IPS-20b (cell line): Measurements from ENCODE around the gene GBP3.

ENCODE experiments used
- H3K27ac ChIP-seq: one replicate; pipeline ENCODE4 v1.5.1; 2013; ENCODE audit warnings: low read length
- H3K27me3 ChIP-seq: 2 replicates; pipeline ENCODE4 v1.6.1; 2013; ENCODE audit warnings: mild to moderate bottlenecking, low read length, inconsistent platforms; ENCODE audit not compliant: insufficient read depth
- H3K36me3 ChIP-seq: 2 replicates; pipeline ENCODE4 v1.6.1; 2013; ENCODE audit warnings: low read depth, mild to moderate bottlenecking, inconsistent platforms, low read length, moderate library complexity; ENCODE audit not compliant: insufficient read depth
- H3K4me1 ChIP-seq: 2 replicates; pipeline ENCODE4 v1.6.1; 2013; ENCODE audit warnings: mild to moderate bottlenecking, control low read depth, inconsistent platforms, low read length, moderate library complexity; ENCODE audit not compliant: insufficient read depth
- H3K4me3 ChIP-seq: 2 replicates; pipeline ENCODE4 v1.5.1; 2013; ENCODE audit warnings: mild to moderate bottlenecking, low read length, inconsistent platforms
- H3K9ac ChIP-seq: 2 replicates; pipeline ENCODE4 v1.6.1; 2013; ENCODE audit warnings: low read depth, mild to moderate bottlenecking, inconsistent platforms, low read length, moderate library complexity
- H3K9me3 ChIP-seq: 2 replicates; pipeline ENCODE4 v1.6.1; 2013; ENCODE audit warnings: mild to moderate bottlenecking, low read depth, low read length, inconsistent platforms; ENCODE audit not compliant: insufficient read depth

Gene GBP3, protein sequence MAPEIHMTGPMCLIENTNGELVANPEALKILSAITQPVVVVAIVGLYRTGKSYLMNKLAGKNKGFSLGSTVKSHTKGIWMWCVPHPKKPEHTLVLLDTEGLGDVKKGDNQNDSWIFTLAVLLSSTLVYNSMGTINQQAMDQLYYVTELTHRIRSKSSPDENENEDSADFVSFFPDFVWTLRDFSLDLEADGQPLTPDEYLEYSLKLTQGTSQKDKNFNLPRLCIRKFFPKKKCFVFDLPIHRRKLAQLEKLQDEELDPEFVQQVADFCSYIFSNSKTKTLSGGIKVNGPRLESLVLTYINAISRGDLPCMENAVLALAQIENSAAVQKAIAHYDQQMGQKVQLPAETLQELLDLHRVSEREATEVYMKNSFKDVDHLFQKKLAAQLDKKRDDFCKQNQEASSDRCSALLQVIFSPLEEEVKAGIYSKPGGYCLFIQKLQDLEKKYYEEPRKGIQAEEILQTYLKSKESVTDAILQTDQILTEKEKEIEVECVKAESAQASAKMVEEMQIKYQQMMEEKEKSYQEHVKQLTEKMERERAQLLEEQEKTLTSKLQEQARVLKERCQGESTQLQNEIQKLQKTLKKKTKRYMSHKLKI

GRCh38 chr1:89022167-89022959 is at the start of gene GBP3:
GBP3 (minus strand) TSS chr1:89022866; CDS start chr1:89020721, 2,145 bp downstream.
- Histone ChIP-seq H3K9me3 (no peaks in the 10 kb centered on the region), H3K27ac (no peak within 1 kb of the TSS), H3K9ac (no peak within 1 kb of the TSS), H3K36me3 (no peaks in the 10 kb centered on the region), H3K27me3 (no peaks in the 10 kb centered on the region), H3K4me3 (no peak within 1 kb of the TSS), H3K4me1 (0 out of 2 replicates have a peak, but pooled peaks cover 2% of the 10 kb centered on the region)

- Histone ChIP-seq H3K27ac (no peak overlapping the region), H3K9me3 (no peaks in the 10 kb centered on the region), H3K27me3 (no peaks in the 10 kb centered on the region), H3K9ac (no peak overlapping the region), H3K4me3 (no peak overlapping the region), H3K36me3 (no peaks in the 10 kb centered on the region), H3K4me1 (no peaks in the 10 kb centered on the region)
These were observed 47.8 kb upstream of the GBP3 start for GRCh38 chr1:89070509-89070908.

DNA sequence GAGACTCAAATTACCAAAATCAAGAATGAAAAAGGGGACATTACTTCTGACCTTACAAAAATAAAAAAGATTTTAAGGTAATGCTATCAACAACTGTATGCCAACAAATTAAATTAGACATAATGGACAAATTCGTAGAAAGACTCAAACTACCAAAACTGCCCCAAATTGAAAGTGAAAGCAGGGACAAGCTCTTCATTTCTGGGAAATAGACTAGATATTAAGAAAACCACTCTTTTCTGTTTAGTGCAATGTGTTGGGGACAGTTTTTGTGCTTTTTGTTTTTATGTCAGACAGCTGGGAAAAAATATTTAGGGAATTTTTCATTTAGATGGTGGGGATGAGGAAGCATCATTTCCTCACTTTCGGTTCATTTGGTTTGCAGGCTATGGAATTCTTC is 47.3 kb upstream of the GBP3 start:
- H3K4me3 ChIP-seq = no peak overlapping the region
- no peaks in the 10 kb centered on the region for H3K27me3 ChIP-seq
- H3K27ac ChIP-seq = no peak overlapping the region
- no peaks in the 10 kb centered on the region for H3K9me3 ChIP-seq
- H3K36me3 ChIP-seq = no peaks in the 10 kb centered on the region
- no peaks in the 10 kb centered on the region for H3K4me1 ChIP-seq
- H3K9ac ChIP-seq = no peak overlapping the region

DNA sequence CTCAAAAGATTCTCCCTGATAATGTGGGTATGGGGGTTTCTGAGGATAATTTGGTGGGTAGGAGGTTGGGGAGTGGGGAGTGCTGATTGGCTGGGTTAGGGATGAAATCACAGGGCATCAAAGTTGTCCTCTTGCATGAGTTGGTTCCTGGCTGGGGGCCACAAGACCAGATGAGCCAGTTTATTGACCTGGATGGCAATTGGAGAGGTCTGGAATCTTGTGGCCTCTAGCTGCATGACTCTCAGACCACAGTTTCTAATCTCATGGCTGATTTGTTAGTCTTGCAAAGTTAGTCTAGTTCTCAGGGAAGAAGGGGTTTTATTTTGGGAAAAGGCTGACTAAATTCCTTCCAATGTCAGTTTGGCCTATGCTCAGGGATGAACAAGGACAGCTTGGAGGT is 45.6 kb upstream of the GBP3 start:
- no peaks in the 10 kb centered on the region for H3K9me3 ChIP-seq
- H3K4me1 ChIP-seq = no peaks in the 10 kb centered on the region

GRCh38 chr1:89065079-89065868 is 42.6 kb upstream of the GBP3 start, which contains the start of gene GBP1:
GBP1 (minus strand) TSS chr1:89065208; CDS start chr1:89063234, 1,974 bp downstream.
- Histone ChIP-seq H3K36me3 (no peaks in the 10 kb centered on the region), H3K4me3 (no peak within 1 kb of the TSS), H3K9ac (no peak within 1 kb of the TSS), H3K27ac (no peak within 1 kb of the TSS), H3K27me3 (no peaks in the 10 kb centered on the region), H3K9me3 (no peaks in the 10 kb centered on the region), H3K4me1 (no peaks in the 10 kb centered on the region)

More for the DNA sequence above, 45.6 kb upstream of the GBP3 start:
- no peaks in the 10 kb centered on the region for H3K36me3 ChIP-seq
- H3K27ac ChIP-seq = no peak overlapping the region
- no peaks in the 10 kb centered on the region for H3K27me3 ChIP-seq
- H3K9ac ChIP-seq = no peak overlapping the region
- no peak overlapping the region for H3K4me3 ChIP-seq

GRCh38 chr1:89064632-89065031 is 42.0 kb upstream of the GBP3 start:
- Histone ChIP-seq H3K4me3 (no peak overlapping the region), H3K4me1 (no peaks in the 10 kb centered on the region), H3K27ac (no peak overlapping the region)

GRCh38 chr1:89063094-89063493 is 40.4 kb upstream of the GBP3 start:
- Histone ChIP-seq H3K36me3 (no peaks in the 10 kb centered on the region), H3K9ac (no peak overlapping the region), H3K4me3 (no peak overlapping the region), H3K9me3 (no peaks in the 10 kb centered on the region), H3K27ac (no peak overlapping the region), H3K4me1 (no peaks in the 10 kb centered on the region), H3K27me3 (no peaks in the 10 kb centered on the region)

More at GRCh38 chr1:89064632-89065031, 42.0 kb upstream of the GBP3 start:
- Histone ChIP-seq H3K9me3 (no peaks in the 10 kb centered on the region), H3K36me3 (no peaks in the 10 kb centered on the region), H3K9ac (no peak overlapping the region), H3K27me3 (no peaks in the 10 kb centered on the region)

- Histone ChIP-seq H3K4me1 (no peaks in the 10 kb centered on the region), H3K9me3 (no peaks in the 10 kb centered on the region), H3K36me3 (no peaks in the 10 kb centered on the region), H3K9ac (no peak overlapping the region), H3K4me3 (no peak overlapping the region), H3K27ac (no peak overlapping the region), H3K27me3 (no peaks in the 10 kb centered on the region)
These were observed 37.4 kb upstream of the GBP3 start for GRCh38 chr1:89060091-89060490.

- H3K36me3 ChIP-seq = no peaks in the 10 kb centered on the region
- H3K9ac ChIP-seq = no peak overlapping the region
- no peaks in the 10 kb centered on the region for H3K9me3 ChIP-seq
- no peaks in the 10 kb centered on the region for H3K27me3 ChIP-seq
- H3K4me1 ChIP-seq = no peaks in the 10 kb centered on the region
- no peak overlapping the region for H3K4me3 ChIP-seq
- no peak overlapping the region for H3K27ac ChIP-seq
These were observed 29.3 kb upstream of the GBP3 start for GRCh38 chr1:89051955-89052312.

GRCh38 chr1:89051300-89051954 is 28.8 kb upstream of the GBP3 start:
- no peaks in the 10 kb centered on the region for H3K36me3 ChIP-seq
- no peak overlapping the region for H3K4me3 ChIP-seq
- H3K9ac ChIP-seq = no peak overlapping the region
- H3K27ac ChIP-seq = no peak overlapping the region
- H3K27me3 ChIP-seq = no peaks in the 10 kb centered on the region
- H3K9me3 ChIP-seq = no peaks in the 10 kb centered on the region
- no peaks in the 10 kb centered on the region for H3K4me1 ChIP-seq

GRCh38 chr1:89050649-89051033 is 28.0 kb upstream of the GBP3 start:
- Histone ChIP-seq H3K4me1 (no peaks in the 10 kb centered on the region), H3K4me3 (no peak overlapping the region), H3K9ac (no peak overlapping the region), H3K27me3 (no peaks in the 10 kb centered on the region), H3K36me3 (no peaks in the 10 kb centered on the region), H3K9me3 (no peaks in the 10 kb centered on the region), H3K27ac (no peak overlapping the region)
